ENCODE results near the gene BICDL2. TPM values are rescaled to one million over a fixed set of nuclear protein-coding genes. Genes with fewer than 3 reads are reported as not detected.

The BICDL2 gene
- total RNA-seq, 3 donors from 2014 or later, result 31.5 to 50.1 TPM; not detected in 1

DNA sequence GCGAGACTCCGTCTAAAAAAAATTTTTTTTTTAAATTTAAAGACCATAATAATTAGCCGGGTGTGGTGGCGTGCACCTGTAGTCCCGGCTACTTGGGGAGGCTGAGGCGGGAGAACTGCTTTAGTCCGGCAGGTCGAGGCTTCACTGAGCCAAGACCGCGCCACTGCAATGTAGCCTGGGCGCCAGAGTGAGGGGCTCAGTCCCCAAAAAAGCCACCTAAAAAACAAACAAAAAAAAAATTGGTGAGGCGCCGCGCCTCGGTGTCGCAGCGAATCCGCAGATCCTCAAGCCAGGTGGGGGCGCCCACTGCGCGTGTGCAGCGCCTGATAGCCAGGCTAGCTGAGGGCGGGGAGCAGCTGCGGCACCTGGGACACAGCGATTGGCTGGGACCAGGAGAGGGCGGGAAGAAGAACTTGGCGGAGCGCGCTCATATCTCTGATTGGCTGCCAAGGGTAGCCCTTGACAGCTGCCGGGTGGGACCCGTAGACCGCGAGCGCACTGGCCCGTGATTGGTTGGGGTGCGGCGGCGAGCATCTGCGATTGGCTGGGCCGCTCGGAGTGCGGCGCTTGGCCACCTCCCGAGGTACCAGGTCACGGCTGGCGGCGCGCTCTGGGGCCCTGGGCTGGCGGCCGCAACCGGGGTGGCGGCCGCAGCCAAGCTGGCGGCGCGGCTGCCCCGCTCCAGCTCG lies 33.0 kb downstream of the BICDL2 start:
- Histone ChIP-seq H3K27ac (peak overlapping the region in 1 of 2 donors; percentile 48), H3K4me1 (no peaks in the 10 kb centered on the region), H3K36me3 (no peaks in the 10 kb centered on the region), H3K9me3 (no peaks in the 10 kb centered on the region), H3K27me3 (peaks cover 0 to 2% of the 10 kb centered on the region in 2 donors), H3K4me3 (peak overlapping the region; percentile 17 to 63 (median 43))
- TF ChIP-seq POLR2A (IDR thresholded peaks at IDR 0.05) (no peak), POLR2AphosphoS5 (IDR thresholded peaks at IDR 0.05) (peak in 1 of 3 donors; percentile 25)
- TF ChIP-seq, protein P1, sequence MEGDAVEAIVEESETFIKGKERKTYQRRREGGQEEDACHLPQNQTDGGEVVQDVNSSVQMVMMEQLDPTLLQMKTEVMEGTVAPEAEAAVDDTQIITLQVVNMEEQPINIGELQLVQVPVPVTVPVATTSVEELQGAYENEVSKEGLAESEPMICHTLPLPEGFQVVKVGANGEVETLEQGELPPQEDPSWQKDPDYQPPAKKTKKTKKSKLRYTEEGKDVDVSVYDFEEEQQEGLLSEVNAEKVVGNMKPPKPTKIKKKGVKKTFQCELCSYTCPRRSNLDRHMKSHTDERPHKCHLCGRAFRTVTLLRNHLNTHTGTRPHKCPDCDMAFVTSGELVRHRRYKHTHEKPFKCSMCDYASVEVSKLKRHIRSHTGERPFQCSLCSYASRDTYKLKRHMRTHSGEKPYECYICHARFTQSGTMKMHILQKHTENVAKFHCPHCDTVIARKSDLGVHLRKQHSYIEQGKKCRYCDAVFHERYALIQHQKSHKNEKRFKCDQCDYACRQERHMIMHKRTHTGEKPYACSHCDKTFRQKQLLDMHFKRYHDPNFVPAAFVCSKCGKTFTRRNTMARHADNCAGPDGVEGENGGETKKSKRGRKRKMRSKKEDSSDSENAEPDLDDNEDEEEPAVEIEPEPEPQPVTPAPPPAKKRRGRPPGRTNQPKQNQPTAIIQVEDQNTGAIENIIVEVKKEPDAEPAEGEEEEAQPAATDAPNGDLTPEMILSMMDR (IDR thresholded peaks at IDR 0.05), result peak in 1 of 3 donors; percentile 47
- intact Hi-C loops (cut with DNase I; ENCODE audit: low total_unique reads), result no loop called here
- peak; percentile 98 for DNase-seq (ENCODE audit: low spot score in 2 of 2)

DNA sequence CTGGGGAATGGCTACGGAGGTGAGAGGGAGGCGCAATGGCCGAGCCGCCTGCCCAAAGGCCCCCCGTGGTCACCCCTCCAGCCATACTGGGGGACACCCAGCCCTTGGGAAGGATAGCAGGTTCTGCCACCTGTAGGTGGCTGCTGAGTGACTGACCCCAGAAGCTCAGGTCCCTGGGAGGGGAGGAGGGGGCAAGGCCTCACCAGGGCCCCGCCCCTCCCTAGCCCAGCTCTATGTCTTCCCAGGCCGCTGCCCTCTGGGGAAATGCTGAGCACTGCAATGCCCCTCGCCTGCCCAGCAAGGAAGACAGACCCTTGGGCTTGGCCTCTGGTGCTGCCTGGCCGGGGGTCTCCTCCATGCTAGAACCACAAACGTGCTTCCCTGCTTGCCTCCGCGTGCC lies 35.4 kb downstream of the BICDL2 start:
- Histone ChIP-seq H3K4me3 (no peak overlapping the region), H3K36me3 (no peaks in the 10 kb centered on the region), H3K27ac (no peak overlapping the region), H3K9me3 (no peaks in the 10 kb centered on the region), H3K27me3 (no peaks in the 10 kb centered on the region), H3K4me1 (no peaks in the 10 kb centered on the region)
- TF ChIP-seq, protein P1 (IDR thresholded peaks at IDR 0.05), result no peak
- TF ChIP-seq POLR2A (IDR thresholded peaks at IDR 0.05) (no peak), POLR2AphosphoS5 (IDR thresholded peaks at IDR 0.05) (no peak)
- intact Hi-C loops (cut with DNase I; ENCODE audit: low total_unique reads), result no loop called here
- DNase-seq (ENCODE audit: low spot score in 2 of 2), result no peak

DNA sequence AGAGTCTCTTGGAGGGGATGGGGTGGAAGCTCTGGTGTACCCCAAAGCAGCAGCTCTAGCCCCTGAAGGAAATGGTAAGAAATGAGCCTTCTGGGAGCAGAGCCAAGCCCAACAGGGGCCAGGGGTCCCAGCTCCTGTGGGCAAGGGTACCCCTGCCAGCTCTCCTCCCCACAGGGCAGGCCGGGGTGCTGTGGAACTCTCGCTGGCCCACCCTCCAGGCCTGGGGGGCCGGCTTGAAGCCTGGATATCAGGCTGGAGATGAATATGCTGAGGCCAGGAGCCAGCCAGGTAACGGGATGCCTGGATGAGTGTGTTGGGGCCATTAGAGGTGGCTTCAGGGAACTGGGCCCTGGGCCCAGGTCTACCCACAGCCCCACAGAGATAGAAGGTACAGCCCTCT lies 36.2 kb downstream of the BICDL2 start:
- H3K27me3 ChIP-seq, result no peaks in the 10 kb centered on the region
- H3K27ac ChIP-seq, result no peak overlapping the region
- H3K36me3 ChIP-seq, result no peaks in the 10 kb centered on the region
- no peaks in the 10 kb centered on the region for H3K4me1 ChIP-seq
- no peak overlapping the region for H3K4me3 ChIP-seq
- intact Hi-C loops (cut with DNase I; ENCODE audit: low total_unique reads), result no loop called here
- no peak for DNase-seq (ENCODE audit: low spot score in 2 of 2)
- H3K9me3 ChIP-seq, result no peaks in the 10 kb centered on the region
- TF ChIP-seq, protein P1 (IDR thresholded peaks at IDR 0.05), result no peak
- TF ChIP-seq POLR2AphosphoS5 (IDR thresholded peaks at IDR 0.05) (no peak), POLR2A (IDR thresholded peaks at IDR 0.05) (no peak)

DNA sequence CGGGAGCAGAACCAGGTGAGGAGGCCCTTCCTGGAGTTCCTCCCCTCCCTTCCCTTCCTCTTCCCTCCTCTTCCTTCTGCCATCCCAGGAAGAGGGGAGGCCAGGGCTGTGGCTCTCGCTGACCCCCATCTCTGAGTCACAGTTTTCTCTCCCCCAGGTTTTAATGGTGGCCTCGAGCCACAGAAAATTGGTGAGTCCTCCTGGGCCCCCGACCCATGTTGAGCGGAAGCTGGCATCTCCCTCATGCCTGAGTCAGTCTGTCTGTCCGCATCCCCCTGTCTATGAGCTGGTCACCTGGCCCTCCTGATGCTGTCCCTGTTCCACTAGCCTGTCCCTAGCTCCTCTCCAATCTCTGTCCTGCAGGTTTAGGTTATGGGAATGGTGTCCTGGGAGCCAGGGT lies 36.8 kb downstream of the BICDL2 start:
- no peak overlapping the region for H3K4me3 ChIP-seq
- no peaks in the 10 kb centered on the region for H3K36me3 ChIP-seq
- no peaks in the 10 kb centered on the region for H3K27me3 ChIP-seq
- H3K27ac ChIP-seq, result no peak overlapping the region
- DNase-seq (ENCODE audit: low spot score in 2 of 2), result no peak
- TF ChIP-seq, protein P1 (IDR thresholded peaks at IDR 0.05), result no peak
- TF ChIP-seq POLR2A (IDR thresholded peaks at IDR 0.05) (no peak), POLR2AphosphoS5 (IDR thresholded peaks at IDR 0.05) (no peak)
- H3K4me1 ChIP-seq, result no peaks in the 10 kb centered on the region
- H3K9me3 ChIP-seq, result no peaks in the 10 kb centered on the region
- intact Hi-C loops (cut with DNase I; ENCODE audit: low total_unique reads), result no loop called here

DNA sequence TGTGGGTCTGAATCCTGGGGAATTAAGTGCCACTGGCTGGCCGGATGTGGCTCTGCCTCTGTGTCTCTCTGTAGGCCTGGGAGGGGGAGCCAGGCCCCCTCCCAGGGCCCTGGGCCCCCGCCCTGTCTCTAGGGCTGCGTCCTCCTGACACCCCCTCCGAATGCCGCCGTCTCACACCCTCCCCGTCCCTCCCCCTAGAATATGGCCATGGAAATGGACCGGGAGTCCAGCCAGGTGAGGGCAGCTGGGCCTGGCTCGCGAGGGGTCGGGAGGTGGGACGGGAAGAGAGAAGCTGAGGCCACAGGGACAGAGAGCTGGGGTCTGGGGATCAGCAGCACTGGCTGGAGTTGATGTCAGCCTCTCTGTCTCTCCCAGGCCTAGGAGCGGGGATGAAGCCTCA lies 40.4 kb downstream of the BICDL2 start:
- Histone ChIP-seq H3K4me1 (no peaks in the 10 kb centered on the region), H3K36me3 (no peaks in the 10 kb centered on the region), H3K9me3 (no peaks in the 10 kb centered on the region), H3K27ac (no peak overlapping the region), H3K4me3 (no peak overlapping the region), H3K27me3 (no peaks in the 10 kb centered on the region)
- TF ChIP-seq, protein P1 (IDR thresholded peaks at IDR 0.05), result no peak
- TF ChIP-seq POLR2AphosphoS5 (IDR thresholded peaks at IDR 0.05) (no peak), POLR2A (IDR thresholded peaks at IDR 0.05) (no peak)
- DNase-seq (ENCODE audit: low spot score in 2 of 2), result no peak
- intact Hi-C loops (cut with DNase I; ENCODE audit: low total_unique reads), result no loop called here

Measured in breast epithelium (tissue), 4 donors.